NCI-H2029 (cell line): ENCODE results near the gene GPR176.

Experiments
- DNase-seq: peaks from one replicate; lab custom pipeline; 2025; lab: John Stamatoyannopoulos, UW

The GPR176 gene

GRCh38 chr15:39919748-39920509, at the start of gene GPR176:
Gene GPR176, minus strand, starts transcription at chr15:39920266. Its CDS starts 240 bp downstream, at chr15:39920026.
- DNase-seq: no peak

DNA sequence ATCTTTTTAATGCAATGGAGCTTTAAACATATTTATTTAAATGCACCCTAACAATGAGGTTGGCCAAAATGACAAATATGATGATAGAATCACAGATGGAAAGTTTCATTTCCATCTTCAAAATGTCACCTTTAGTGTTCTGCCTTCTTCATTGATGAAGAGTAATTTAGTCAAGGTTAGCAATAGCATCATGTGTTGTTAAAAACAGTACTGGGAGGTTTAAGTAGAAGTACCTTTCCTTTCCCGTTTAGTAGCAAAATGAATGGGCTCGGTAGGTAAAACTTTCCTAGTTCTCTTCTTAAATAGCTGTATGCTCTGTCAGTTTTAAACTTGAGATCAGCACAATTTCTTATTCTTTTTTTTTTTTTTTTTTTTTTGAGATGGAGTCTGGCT, 48.9 kb upstream of the GPR176 start:
- no peak for DNase-seq

DNA sequence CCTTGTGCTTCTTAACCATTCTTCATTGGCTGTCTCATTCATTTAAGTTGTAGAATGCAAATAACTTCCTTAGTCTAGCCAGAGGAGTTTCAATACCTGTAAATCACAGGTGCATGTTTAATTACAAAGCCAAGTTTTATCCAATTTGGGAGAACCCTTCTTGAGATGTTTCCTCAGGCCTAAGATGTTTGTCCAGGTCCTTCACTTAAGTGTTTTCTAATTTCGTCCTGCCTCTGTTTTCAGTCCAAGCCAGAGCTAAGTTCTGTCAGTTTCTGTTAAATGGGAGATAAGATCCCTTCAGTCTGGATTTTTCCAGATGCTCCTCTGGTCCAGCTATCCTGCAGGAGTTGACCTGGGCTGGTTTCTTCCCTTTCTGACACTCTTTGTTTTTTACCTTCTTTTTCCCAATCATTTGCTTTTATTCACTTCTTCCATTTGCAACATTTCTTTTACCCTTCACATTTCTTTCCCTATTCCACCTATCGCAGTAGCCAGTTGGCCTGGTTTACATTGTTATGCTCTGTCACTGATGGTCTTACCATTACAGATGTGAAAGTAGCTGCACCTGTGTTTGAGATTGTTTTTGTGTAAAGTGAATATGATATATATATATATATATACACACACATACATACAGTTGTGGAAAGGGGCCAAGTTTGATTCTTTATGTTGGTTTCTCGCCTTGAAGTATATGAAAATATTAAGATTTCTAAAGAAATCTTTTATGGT, 48.4 kb upstream of the GPR176 start:
- no peak for DNase-seq

DNA sequence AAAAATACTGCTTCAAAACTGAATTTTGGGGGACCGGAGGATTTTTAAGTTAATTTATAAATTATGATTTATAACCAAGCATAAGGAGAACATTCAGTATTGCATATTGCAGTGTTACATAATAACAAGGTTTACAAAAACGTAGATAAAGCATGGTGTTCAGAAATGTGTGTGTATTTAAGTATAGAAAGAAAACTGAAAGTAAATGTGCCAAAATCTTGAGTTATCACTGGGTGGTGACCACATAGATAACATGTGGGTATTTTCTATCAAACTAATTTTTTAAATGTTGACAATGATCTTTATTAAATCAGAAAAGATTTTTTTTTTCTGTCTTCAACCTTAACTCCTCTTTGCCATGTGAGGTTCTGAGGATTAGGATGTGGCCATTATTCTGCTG, 46.5 kb upstream of the GPR176 start:
- DNase-seq: no peak

DNA sequence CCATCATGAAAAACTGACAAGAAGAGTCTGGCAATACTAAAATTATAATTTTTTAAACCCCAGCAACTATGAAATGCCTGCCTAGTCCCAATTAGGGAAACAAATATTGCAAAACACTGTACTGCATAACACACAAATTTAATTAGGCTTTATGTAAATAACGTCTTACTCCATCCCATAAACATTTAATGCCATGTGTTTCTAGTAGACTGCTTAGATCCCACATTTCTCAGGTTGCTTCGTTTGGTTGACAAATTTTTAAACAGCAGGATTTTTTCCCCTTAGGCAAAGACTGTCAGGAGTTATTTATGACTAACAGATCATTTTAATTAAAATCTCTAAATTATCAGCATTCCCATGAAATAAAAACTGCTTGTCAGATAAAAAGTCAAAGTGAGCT, 43.7 kb upstream of the GPR176 start:
- no peak for DNase-seq

GRCh38 chr15:39961051-39961450, 41.0 kb upstream of the GPR176 start:
- no peak for DNase-seq

- no peak for DNase-seq
Measured at GRCh38 chr15:39960411-39960810, 40.3 kb upstream of the GPR176 start.

DNA sequence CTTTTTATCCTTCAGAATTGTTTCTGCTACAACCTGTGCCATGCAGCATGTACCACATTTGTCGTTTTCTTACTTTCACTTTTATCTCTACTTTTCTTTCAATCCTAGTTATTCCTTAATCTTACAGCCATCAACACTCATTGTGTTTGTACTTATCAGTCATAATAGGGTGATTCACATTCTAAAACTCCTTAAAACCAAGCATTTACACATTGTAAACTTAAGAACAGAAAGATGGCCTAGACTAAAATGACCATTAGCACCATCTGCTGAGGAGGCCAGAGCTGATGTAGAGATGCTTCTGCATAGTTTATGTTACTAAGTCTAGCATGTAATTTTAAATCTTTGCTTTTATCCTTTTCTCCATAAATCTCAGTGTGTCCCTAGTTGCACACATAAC, 39.3 kb upstream of the GPR176 start:
- DNase-seq: no peak

DNA sequence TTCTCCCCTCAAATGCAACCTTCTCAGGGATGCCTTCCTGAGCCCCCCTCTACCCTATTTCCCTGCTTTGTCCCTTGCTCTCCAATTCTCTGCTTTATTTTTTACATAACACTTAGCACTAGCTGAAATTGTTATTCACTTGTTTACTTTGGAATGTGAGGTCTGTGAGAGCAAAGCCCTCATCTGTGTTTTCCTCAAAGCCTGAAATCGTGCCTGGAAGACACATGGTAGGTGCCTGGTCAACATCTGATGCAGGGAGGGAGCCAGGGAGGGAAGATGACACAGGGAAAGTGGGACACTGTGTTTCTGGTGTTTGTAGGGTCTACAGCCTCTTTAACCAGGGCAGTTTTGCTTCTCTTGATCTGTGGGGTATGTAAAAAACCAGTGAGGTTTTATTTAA, 37.4 kb upstream of the GPR176 start:
- DNase-seq: no peak

DNA sequence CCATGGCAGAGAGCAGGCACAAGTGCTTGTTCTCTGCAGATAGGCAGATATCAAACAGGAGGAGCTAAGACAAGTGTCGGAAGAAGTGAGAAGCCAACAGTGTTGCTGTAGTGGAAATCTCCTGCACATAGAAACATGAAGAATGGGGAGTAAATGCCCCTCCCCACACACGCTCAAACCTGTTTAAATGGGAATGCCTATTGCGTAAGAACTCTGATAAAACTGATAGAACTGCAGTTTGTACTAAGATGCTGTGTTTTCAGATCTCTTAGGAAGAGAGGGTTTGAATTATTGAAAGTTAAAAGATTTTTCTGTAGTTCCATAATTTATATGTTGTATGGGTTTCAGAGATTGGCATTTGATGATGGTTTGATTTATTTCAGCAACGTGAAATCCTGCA, 33.5 kb upstream of the GPR176 start:
- no peak for DNase-seq

DNA sequence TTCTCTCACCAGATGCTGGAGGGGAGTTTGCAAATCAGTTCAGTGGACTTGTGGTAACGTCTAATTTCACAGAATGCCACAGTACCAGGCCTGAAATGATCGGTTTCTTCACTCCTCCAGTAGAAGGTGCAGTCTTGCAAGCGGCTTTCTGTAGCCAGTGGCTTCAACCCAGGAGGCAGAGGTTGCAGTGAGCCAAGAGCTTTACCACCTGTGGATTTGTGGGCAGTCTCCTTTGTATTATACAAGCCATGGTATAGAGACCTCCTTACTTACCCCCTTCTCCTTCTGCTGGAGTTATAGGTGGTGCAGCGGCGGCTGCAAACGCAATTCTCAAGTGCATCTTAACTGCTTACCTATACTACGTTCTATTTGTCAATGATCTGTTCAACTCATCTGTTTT, 31.5 kb upstream of the GPR176 start:
- DNase-seq: no peak

- no peak for DNase-seq
Measured at GRCh38 chr15:39948817-39949216, 28.8 kb upstream of the GPR176 start.

- no peak for DNase-seq
Measured at GRCh38 chr15:39947401-39948197, 27.5 kb upstream of the GPR176 start.

DNA sequence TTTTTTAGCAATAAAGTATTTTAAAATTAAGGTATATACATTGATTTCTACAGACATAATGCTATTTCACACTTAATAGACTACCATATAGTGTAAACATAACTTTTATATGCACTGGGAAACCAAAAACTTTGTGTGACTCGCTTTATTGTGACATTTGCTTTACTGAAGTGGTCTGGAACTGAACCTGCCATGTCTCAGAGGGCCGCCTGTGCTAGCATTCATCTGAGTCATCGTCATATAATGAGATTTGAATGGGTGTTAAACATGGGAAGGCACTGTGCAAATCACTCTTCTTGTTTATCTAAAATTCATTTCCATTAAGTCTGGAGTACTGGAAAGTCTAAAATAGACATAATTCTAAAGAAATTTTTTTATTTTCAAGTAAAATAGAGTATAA, 26.8 kb upstream of the GPR176 start:
- no peak for DNase-seq

- no peak for DNase-seq
Measured at GRCh38 chr15:39944726-39945125, 24.7 kb upstream of the GPR176 start.

DNA sequence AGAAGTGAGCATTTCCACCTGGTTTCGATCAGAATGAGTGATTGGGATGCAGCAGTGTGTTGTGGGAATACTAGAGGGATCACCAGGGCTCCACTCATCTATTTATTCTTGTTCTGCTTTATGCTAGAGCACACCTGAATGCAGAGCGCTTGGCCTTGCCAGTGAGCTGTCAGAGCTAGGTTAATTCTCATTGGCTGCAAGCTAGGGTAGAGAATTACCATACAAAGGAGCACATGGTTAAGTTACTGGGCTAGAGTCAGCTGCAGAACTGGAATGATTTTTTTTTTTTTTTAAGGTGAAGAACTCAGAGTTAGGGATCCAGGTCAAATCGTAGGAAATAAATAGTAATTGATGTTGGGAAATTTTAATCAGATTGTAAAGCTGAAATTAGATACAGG, 22.7 kb upstream of the GPR176 start:
- no peak for DNase-seq

DNA sequence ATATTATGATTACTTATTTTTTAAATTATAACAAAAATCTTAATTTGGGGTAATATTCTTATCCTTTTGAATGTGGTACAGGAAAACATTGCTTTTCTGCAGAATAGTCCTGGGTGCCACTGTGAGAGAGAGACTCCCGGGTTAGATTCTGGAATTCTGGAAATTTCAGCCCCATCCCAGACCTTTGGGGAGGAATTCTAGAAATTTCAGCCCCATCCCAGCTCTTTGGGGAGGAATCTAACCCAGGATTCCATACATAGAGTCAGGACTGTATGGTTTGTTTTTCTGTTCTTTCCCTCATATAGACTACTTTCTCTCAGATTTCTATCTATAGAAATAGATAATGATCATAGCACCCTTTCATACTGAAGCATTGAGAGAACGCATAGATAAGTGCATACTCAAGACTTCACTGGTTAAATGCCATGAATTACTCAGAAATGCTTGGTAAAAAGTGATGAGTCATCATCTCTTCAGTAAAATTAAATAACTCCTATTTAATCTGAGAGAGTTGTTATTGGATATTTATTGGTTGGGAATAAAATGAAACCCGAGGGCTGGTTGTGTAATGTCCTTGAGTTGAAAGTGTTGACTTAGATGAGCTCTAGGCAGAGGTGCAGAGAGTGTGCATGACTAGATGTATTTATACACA, 22.2 kb upstream of the GPR176 start:
- DNase-seq: no peak

DNA sequence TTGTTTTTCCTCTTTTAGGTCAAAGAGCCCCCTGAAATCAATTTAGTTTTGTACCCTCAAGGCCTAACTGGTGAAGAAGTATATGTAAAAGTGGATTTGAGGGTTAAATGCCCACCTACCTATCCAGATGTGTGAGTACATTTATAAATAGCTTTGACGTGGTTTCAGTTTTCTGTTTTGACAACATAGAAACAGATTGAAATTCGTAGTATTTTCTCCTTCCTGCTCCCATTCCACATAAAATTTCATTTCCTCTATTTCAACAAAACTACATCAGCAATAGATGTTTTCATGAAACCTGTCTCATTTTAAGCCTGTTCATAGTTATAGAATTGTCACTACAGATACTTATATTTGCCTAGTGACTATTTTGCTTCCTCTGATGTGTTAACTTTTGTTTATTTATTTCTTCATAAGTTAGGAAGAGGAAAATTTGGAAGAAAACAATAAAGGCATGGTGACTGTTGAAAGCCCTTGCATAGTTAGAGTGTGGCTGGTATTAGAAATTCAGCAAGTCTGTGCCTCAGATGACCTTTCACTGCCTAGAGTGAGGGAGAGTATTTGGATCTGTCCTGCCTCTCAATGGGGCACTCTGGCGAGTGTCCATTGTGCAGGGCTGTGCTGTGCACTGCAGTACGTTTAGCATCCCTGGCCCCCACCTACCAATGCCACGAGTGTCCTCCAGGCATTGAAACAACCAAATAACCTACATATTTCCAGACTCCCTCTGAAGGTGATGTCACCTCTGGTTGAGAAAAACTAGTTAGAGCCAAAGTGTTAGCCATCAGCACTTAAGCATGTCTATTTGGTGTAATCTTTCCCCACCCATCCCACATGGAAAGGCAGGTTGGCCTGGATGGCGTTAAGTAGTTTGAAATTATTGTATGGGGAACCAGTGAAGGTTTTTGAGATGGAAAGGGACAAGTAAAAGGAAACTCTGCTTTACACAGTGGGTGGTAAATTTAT, 19.7 kb upstream of the GPR176 start:
- no peak for DNase-seq

DNA sequence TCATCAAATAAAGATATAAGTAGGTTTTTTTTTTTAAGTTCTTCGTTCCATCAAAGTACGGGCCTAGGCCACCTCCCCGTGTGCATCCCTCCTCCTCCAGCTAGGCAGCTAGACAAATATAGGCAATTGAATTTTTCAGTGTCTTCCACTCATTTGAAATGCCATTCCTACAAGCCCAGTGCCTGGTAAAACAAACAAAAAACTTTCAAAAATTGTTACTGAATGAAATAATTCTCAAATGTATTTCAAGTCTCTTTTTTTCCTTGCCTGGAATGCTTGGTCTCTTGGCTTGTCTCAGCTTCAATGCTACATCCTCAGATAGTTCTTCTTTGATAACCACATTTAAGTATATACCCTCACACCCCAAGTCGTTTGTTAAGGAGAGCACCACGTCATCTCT, 17.6 kb upstream of the GPR176 start:
- DNase-seq: no peak

- no peak for DNase-seq
Measured at GRCh38 chr15:39936681-39937080, 16.6 kb upstream of the GPR176 start.

DNA sequence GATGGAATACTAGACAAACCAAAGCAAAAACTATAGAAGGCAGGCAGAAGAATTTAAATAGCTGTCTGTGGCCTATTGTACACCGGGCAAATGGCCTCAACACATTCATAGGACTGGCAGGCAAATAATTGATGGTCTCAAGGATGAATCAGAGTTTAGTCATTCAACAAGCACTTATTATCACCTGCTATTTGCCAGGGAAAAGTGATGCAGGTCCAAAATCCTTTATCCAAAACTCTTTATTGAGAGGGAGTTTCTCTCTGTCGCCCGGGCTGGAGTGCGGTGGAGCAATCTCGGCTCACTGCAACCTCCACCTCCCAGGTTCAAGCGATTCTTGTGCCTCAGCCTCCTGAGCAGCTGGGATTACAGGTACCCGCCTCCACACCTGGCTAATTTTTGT, 16.1 kb upstream of the GPR176 start:
- DNase-seq: no peak
